HUES6 (cell line): ENCODE data around the gene LPCAT1.
"Not testable (repeated sequence)": the region's sequence is repeated elsewhere in the genome, so short reads cannot be mapped to it uniquely, and the experiment has no call there.

Experiments used
- H3K27ac ChIP-seq: 2 replicates; pipeline ENCODE4 v1.7.0; 2013; ENCODE audit warnings: low read depth, mild to moderate bottlenecking, low read length, inconsistent platforms
- H3K27me3 ChIP-seq: 2 replicates; pipeline ENCODE4 v1.6.1; 2013; ENCODE audit warnings: low read length; ENCODE audit not compliant: control insufficient read depth, insufficient read depth
- H3K36me3 ChIP-seq: 2 replicates; pipeline ENCODE4 v1.6.1; 2013; ENCODE audit warnings: low read length; ENCODE audit not compliant: control insufficient read depth, insufficient read depth
- H3K4me1 ChIP-seq: 2 replicates; pipeline ENCODE4 v1.6.1; 2013; ENCODE audit warnings: low read length; ENCODE audit not compliant: control insufficient read depth, insufficient read depth
- H3K4me3 ChIP-seq: 2 replicates; pipeline ENCODE4 v1.5.1; 2013; ENCODE audit warnings: low read depth, low read length
- H3K9ac ChIP-seq: one replicate; pipeline ENCODE4 v1.6.1; 2013; ENCODE audit warnings: mild to moderate bottlenecking, low read length
- H3K9me3 ChIP-seq: 2 replicates; pipeline ENCODE4 v1.6.1; 2013; ENCODE audit warnings: low read depth, low read length; ENCODE audit not compliant: control insufficient read depth, insufficient read depth

LPCAT1 gene

DNA sequence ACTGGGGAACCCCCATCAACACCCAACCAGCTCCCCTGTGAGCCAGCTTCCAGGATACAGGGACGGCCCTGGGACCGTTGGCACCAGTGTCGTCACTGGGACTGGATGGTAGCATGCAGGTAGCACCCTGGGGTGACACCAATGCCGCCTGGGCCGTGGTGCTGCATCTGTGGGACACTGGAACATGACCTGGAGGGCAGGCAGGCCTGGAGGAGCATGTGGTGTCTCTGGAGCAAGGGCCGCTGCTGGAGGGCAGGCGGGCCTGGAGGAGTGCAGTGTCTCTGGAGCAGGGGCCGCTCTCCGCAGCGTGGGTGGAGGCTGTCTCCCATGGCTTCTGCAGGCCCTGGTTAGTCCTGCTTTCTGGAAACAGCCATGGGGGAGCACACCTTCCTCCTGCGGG is 13.1 kb downstream of the LPCAT1 start:
- Histone ChIP-seq H3K36me3 (peaks cover 72% of the 10 kb centered on the region), H3K27ac (no peak overlapping the region), H3K9ac (no peak overlapping the region), H3K4me1 (peaks cover 62% of the 10 kb centered on the region), H3K4me3 (no peak overlapping the region), H3K9me3 (no peaks in the 10 kb centered on the region), H3K27me3 (no peaks in the 10 kb centered on the region)

DNA sequence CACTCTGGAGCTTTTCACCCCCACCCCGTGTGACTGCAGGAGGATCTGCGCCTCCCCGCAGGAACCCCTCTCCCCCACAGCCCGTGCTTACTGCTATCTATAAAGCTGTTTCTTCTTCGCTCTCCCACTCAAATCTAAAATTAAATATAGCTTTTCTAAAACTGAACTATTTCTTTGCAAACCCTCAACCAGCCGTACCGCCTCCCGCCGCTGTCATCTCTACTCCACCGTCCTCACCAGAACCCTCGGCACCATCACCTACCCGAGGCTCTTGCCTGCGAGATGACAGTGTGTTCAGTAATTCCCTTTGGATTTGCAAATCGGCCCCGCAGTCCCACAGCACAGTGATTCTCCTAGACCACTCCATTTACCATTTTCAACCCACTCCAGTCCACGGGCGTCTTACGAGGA is 13.6 kb downstream of the LPCAT1 start:
- H3K9ac ChIP-seq: no peak overlapping the region
- H3K27me3 ChIP-seq: no peaks in the 10 kb centered on the region
- H3K36me3 ChIP-seq: peaks cover 72% of the 10 kb centered on the region
- no peaks in the 10 kb centered on the region for H3K9me3 ChIP-seq
- no peak overlapping the region for H3K27ac ChIP-seq
- no peak overlapping the region for H3K4me3 ChIP-seq
- H3K4me1 ChIP-seq: peaks cover 64% of the 10 kb centered on the region

DNA sequence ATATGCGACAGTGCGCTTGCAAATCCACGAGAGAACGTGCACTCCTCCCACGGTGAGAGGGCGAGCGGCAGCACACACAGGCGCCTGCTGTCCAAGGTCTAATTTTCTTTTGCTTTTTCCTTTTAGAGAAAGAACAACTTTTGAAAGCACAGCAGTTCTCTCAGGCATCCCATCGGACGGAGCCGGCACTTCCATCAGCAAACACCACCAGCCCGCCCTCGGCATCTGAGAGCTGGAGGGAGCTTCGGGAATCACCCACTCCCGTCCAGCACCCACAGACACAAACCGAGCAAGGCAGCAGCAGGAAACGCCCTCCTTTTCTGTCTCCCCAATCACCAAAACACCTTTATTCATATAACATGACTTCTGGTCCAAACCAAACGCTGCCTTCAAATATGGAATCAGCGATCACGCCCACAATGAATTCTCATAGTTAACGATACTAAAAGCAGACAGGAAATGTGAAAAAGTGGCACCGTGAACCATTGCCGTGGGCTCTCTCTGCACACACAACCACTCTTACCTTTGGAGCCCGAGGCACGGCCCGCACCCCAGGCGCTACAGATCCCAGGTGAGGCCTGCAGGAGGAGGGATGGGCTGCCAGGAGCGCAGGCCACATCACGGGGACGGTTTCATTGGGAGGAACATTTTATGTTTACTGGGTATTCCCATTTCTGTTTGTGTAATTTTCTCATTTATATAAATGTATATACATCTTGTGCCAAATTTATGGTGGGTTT is 14.2 kb downstream of the LPCAT1 start:
- no peak overlapping the region for H3K9ac ChIP-seq
- no peaks in the 10 kb centered on the region for H3K27me3 ChIP-seq
- H3K27ac ChIP-seq: no peak overlapping the region
- peaks cover 65% of the 10 kb centered on the region for H3K4me1 ChIP-seq
- H3K36me3 ChIP-seq: peaks cover 72% of the 10 kb centered on the region
- H3K9me3 ChIP-seq: no peaks in the 10 kb centered on the region
- H3K4me3 ChIP-seq: no peak overlapping the region

DNA sequence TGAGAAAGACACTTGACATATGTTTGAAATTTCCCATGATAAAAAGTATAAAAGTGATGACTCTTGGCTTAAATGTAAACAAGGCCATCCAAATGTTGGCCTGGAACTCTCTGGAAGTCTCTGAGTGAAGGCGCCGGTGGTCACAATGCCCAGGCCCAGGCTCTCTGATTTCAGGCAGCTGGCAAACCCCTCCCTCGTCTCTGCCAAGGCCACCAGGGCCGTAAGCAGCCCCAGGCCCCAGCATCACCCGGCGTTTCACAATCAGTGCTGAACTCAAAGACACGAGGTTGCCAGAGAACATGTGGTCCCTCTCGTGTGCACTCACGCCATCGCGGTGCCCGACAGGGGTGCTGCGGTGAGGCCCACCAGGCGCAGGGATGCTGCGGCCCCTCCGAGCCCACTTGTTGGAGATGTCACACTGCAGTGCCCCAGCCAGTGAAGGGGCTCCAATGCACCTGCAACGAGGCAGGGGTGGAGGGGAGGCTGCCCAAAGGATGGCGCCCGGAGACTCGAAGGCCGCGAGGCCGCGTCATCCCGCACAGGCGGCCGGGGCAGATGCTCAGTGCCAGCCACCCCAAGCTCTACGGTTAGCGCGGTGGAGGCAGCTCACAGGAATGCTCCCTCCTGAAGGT is 15.0 kb downstream of the LPCAT1 start:
- H3K9ac ChIP-seq: no peak overlapping the region
- peaks cover 65% of the 10 kb centered on the region for H3K4me1 ChIP-seq
- no peaks in the 10 kb centered on the region for H3K9me3 ChIP-seq
- H3K4me3 ChIP-seq: no peak overlapping the region
- no peak overlapping the region for H3K27ac ChIP-seq
- no peaks in the 10 kb centered on the region for H3K27me3 ChIP-seq
- H3K36me3 ChIP-seq: peaks cover 65% of the 10 kb centered on the region

DNA sequence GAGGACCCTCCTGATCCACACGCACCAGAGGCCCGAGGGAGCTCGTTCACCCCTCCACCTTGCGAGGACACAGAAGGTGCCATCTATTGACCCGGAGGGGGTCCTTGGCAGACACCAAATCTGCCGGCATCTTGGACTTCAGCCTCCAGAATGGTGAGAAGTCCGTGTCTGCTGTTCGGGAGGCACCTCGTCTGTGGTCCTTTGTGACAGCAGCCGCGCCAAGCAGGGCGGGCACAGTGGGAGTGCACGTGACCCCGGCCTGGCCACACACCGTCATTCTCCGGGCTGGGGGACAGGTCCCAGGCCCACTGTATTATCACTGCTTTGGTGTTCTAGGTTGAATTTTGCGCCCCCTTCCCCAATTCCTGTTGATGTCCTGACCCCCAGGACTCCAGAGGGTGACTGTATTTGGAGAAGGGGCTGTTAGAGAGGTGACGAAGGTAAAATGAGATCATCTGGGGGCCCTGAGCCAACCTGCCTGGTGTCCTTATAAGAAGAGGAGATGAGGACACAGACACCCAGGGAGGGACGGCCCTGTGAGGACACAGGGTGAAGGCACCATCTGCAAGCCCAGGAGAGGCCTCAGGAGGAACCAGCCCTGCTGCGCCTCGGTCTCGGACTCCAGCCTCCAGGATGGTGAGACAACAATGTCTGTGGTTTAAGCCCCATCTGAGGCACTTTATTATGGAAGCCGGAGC is 15.7 kb downstream of the LPCAT1 start:
- no peak overlapping the region for H3K4me3 ChIP-seq
- no peaks in the 10 kb centered on the region for H3K9me3 ChIP-seq
- peaks cover 59% of the 10 kb centered on the region for H3K36me3 ChIP-seq
- H3K27me3 ChIP-seq: no peaks in the 10 kb centered on the region
- H3K4me1 ChIP-seq: peaks cover 64% of the 10 kb centered on the region
- no peak overlapping the region for H3K9ac ChIP-seq
- H3K27ac ChIP-seq: no peak overlapping the region; the same call in 1 of the 2 replicates

DNA sequence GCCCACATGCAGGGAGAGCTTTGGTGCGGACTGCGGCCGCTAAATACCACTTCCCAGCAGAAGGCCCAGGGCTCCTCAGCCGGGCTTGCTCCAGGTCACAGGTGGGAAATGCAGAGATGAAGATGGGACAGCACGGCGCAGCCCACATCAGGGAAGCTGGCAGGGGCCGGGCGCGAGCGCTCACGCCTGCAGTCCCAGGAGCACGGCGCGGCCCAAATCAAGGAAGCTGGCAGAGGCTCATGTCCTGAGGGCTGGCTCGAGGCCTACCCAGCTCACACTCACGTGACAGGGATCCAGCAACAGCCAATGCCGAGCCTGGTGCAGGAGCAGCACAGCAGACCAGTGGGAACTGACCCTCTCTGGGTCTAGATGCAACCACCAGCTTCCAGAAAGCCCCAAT is 16.3 kb downstream of the LPCAT1 start:
- H3K9ac ChIP-seq: no peak overlapping the region
- peaks cover 64% of the 10 kb centered on the region for H3K4me1 ChIP-seq
- H3K27me3 ChIP-seq: no peaks in the 10 kb centered on the region
- H3K4me3 ChIP-seq: no peak overlapping the region
- H3K36me3 ChIP-seq: peaks cover 56% of the 10 kb centered on the region
- H3K27ac ChIP-seq: no peak overlapping the region; the same call in 1 of the 2 replicates
- no peaks in the 10 kb centered on the region for H3K9me3 ChIP-seq

DNA sequence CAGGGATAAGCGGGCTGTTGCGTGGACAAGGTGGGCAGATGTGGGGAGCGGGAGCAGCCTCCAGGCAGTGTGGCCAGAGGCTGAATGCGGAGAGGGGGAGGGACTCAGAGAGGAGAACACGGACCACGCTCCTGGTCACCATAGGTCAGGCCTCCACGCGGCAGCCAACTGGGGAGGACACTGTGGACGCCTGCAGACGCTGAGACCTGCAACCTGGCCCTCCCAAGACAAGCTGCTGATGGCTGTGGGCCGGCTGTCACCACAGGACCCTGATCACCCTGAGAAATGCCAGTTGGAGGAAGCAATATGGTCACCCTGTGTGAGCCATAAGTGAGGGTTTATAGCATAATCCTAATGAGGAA is 16.8 kb downstream of the LPCAT1 start:
- Histone ChIP-seq H3K9ac (no peak overlapping the region), H3K36me3 (peaks cover 51% of the 10 kb centered on the region)

DNA sequence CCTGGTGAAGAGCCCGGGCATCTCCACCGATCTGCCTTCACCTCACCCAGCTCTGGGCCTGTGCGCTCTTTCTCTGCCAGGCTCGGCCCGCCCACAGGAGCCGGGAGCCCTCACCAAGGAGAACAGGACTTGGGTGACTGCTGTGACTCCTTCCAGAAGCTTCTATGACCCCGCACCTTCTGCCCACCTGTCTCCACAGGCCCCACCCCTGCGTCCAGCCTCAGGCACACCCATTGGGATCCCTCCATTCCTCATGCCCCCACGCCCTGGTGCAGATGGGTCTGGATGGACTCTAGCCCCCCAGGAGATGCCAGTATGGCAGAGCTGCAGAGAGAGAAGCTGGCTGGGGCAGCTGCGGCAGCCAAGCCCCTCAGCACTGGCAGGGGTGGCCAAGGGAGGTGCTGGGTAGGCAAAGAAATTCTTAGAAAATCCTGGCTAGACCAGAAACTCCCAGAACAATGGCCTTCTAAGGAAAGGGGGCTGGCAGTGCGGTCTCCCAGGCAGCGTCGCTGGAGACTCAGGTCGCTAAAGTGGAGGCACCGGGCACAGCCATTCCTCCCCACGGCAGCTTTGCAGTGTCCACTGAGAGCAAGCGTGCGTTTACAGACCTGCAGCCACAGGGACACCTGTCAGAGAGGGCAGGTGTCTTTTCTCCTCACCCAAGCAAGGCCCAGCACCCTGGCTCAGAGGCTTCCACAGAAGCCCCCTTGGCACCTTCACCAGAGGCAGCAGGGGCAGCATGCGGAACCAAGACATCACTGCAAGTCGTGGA is 17.3 kb downstream of the LPCAT1 start:
- H3K36me3 ChIP-seq: peaks cover 51% of the 10 kb centered on the region
- no peak overlapping the region for H3K9ac ChIP-seq
- no peaks in the 10 kb centered on the region for H3K27me3 ChIP-seq
- H3K4me3 ChIP-seq: no peak overlapping the region
- no peak overlapping the region for H3K27ac ChIP-seq
- H3K4me1 ChIP-seq: peaks cover 63% of the 10 kb centered on the region
- no peaks in the 10 kb centered on the region for H3K9me3 ChIP-seq

More for the DNA sequence above, 16.8 kb downstream of the LPCAT1 start:
- peaks cover 64% of the 10 kb centered on the region for H3K4me1 ChIP-seq
- no peaks in the 10 kb centered on the region for H3K27me3 ChIP-seq
- no peak overlapping the region for H3K4me3 ChIP-seq
- H3K9me3 ChIP-seq: no peaks in the 10 kb centered on the region
- H3K27ac ChIP-seq: no peak overlapping the region

DNA sequence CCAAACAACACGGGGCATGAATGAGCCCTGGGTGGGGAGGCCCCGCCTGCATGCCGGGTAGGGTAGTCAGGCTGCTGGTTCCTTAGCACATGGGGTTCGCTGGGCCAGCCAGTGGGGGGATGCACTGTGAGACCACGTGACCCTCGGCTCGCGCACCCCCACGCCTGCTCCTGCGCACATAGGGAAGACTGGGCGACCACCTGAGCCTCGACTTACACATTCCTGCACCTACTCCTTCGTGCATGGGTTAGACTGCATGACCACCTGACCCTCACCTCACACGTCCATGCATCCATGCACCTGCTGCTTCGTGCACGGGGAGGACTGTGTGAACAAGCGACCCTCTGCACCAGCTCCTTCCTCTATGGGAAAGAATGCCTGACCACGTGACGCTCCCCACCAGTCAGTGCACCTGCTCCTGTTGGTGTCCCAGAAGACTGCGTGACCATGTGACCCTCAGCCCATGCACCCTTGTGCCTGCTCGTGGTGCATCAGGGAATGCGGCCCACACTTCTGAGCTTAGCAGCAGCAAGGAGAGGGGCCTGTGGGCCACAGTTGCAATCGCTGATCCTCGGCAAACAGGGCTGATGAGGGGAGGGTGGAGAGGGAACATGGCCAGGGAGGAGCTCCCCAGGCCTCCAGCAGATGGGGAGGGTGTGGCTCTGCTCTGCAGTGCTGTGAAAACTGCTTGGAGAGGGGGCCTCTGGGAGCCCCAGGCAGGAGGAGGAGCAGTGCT is 18.1 kb downstream of the LPCAT1 start:
- Histone ChIP-seq H3K9ac (no peak overlapping the region), H3K9me3 (no peaks in the 10 kb centered on the region), H3K4me1 (peaks cover 63% of the 10 kb centered on the region)

DNA sequence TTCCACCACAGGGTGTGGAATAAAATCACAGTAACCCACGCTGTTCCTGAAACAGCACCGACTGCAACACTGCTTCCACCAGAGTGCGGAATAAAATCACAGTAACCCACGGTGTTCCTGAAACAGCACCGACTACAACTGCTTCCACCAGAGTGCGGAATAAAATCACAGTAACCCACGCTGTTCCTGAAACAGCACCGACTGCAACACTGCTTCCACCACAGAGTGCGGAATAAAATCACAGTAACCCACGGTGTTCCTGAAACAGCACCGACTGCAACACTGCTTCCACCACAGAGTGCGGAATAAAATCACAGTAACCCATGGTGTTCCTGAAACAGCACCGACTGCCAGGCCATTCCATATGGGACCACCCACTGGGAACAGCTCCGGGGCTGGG is 18.7 kb downstream of the LPCAT1 start:
- not testable (repeated sequence) for H3K9ac ChIP-seq

More for the DNA sequence above, 18.1 kb downstream of the LPCAT1 start:
- Histone ChIP-seq H3K4me3 (no peak overlapping the region), H3K27me3 (no peaks in the 10 kb centered on the region), H3K27ac (no peak overlapping the region), H3K36me3 (peaks cover 51% of the 10 kb centered on the region)

More for the DNA sequence above, 18.7 kb downstream of the LPCAT1 start:
- H3K27me3 ChIP-seq, H3K27ac ChIP-seq, H3K4me3 ChIP-seq, H3K9me3 ChIP-seq: not testable (repeated sequence)
- peaks cover 60% of the 10 kb centered on the region for H3K4me1 ChIP-seq
- peaks cover 51% of the 10 kb centered on the region for H3K36me3 ChIP-seq
